B cell (primary cell): ENCODE results near the gene KIDINS220. TPM values are rescaled to one million over a fixed set of nuclear protein-coding genes. Genes with fewer than 3 reads are reported as not detected.

ENCODE experiments used
- ATAC-seq: fragments of 200-7000 bp; cut with Tn5 transposase; one replicate; pipeline ENCODE4 v1.10.0; 2021; ENCODE audit warnings: low read depth, mild to moderate bottlenecking, moderate number of reproducible peaks, moderate library complexity
- CTCF ChIA-PET: fragments of 350-600 bp; sonication (Branson Sonifier 250); formaldehyde crosslinking; loops from one replicate; lab custom pipeline; 2021; ENCODE audit warnings: antibody characterized with exemption, inconsistent platforms; lab: Charles Lee
- POLR2A ChIA-PET: fragments of 350-600 bp; sonication (Branson Sonifier 250); formaldehyde crosslinking; loops from one replicate; lab custom pipeline; 2021; ENCODE audit warnings: antibody characterized with exemption; lab: Charles Lee
- DNase-seq: peaks from one replicate; pipeline ENCODE4 v3.0.0; 2013
- H2AFZ ChIP-seq: 2 replicates; pipeline ENCODE4 v1.6.1; 2012; ENCODE audit warnings: mild to moderate bottlenecking, low read depth, low read length; ENCODE audit not compliant: insufficient read depth, poor library complexity, severe bottlenecking
- H3K27ac ChIP-seq, 2 donors: 1 replicate in 1 of 2; 2 replicates in 1 of 2; pipeline ENCODE4 v1.5.1; 2012 to 2013; ENCODE audit warnings: low read length in 2 of 2, mild to moderate bottlenecking in 2 of 2, moderate library complexity in 1 of 2
- H3K27me3 ChIP-seq, 4 experiments: fragments of 200-600 bp in 1 of 4; sonication (generic) in 1 of 4; replicated peaks in 1 of 4; 1 replicate in 2 of 4; 2 replicates in 2 of 4; pipeline versions ENCODE4 v1.6.1 to v1.7.0; 2013 to 2016; ENCODE audit warnings: low read length in 3 of 4, mild to moderate bottlenecking in 2 of 4, mixed read lengths in 1 of 4, moderate library complexity in 1 of 4; ENCODE audit not compliant: insufficient read depth in 4 of 4, control insufficient read depth in 3 of 4; ENCODE audit errors: control extremely low read depth in 1 of 4
- H3K36me3 ChIP-seq, 2 experiments: replicated peaks in 1 of 2; 1 replicate in 1 of 2; 2 replicates in 1 of 2; pipeline versions ENCODE4 v1.6.1 to v1.7.1; 2013; ENCODE audit warnings: low read length in 1 of 2; ENCODE audit not compliant: insufficient read depth in 2 of 2, control insufficient read depth in 1 of 2; ENCODE audit errors: control extremely low read depth in 1 of 2, extremely low read depth in 1 of 2
- H3K4me1 ChIP-seq, 2 donors: fragments of 200-600 bp in 1 of 2; sonication (generic) in 1 of 2; 1 replicate in 1 of 2; 2 replicates in 1 of 2; pipeline versions ENCODE4 v1.5.1 to v1.6.1; 2013 to 2017; ENCODE audit warnings: low read length in 2 of 2; ENCODE audit not compliant: control insufficient read depth in 2 of 2, insufficient read depth in 2 of 2
- H3K4me2 ChIP-seq: replicated peaks from 2 replicates; pipeline ENCODE3; 2012; ENCODE audit warnings: mild to moderate bottlenecking, low read depth, low read length; ENCODE audit not compliant: poor library complexity, severe bottlenecking
- H3K4me3 ChIP-seq, 5 experiments: fragments of 200-600 bp in 1 of 5; sonication (generic) in 1 of 5; 1 replicate in 3 of 5; 2 replicates in 2 of 5; pipeline versions ENCODE4 v1.5.1 to v1.7.0; 2011 to 2016; ENCODE audit warnings: low read length in 4 of 5, mild to moderate bottlenecking in 4 of 5, low read depth in 2 of 5, control low read depth in 1 of 5, moderate library complexity in 1 of 5; ENCODE audit not compliant: insufficient read depth in 1 of 5; ENCODE audit errors: control extremely low read depth in 1 of 5, extremely low read depth in 1 of 5
- H3K79me2 ChIP-seq: fragments of 200-600 bp; sonication (generic); one replicate; pipeline ENCODE4 v1.6.0; 2016; ENCODE audit warnings: low read length; ENCODE audit not compliant: control insufficient read depth, insufficient read depth
- H3K9ac ChIP-seq: fragments of 200-600 bp; sonication (generic); 2 replicates; pipeline ENCODE4 v1.6.1; 2017; ENCODE audit warnings: mild to moderate bottlenecking, low read length, moderate library complexity
- H3K9me3 ChIP-seq, 3 donors: one replicate each; pipeline versions ENCODE4 v1.6.1 to v1.7.1; 2013; ENCODE audit warnings: low read length in 2 of 3; ENCODE audit not compliant: control insufficient read depth in 2 of 3, insufficient read depth in 1 of 3; ENCODE audit errors: control extremely low read depth in 1 of 3
- H4K20me1 ChIP-seq: 2 replicates; pipeline ENCODE4 v1.6.0; 2012; ENCODE audit warnings: mild to moderate bottlenecking, low read length; ENCODE audit not compliant: insufficient read depth, control insufficient read depth, poor library complexity, severe bottlenecking
- H3K27ac Mint-ChIP-seq: one replicate; pipeline ENCODE4 v1.8.0; 2021; ENCODE audit warnings: mixed read lengths
- H3K27me3 Mint-ChIP-seq: one replicate; pipeline ENCODE4 v1.8.0; 2021; ENCODE audit warnings: mixed read lengths
- H3K4me1 Mint-ChIP-seq: one replicate; pipeline ENCODE4 v1.8.0; 2021; ENCODE audit warnings: mixed read lengths
- H3K4me3 Mint-ChIP-seq: one replicate; pipeline ENCODE4 v1.8.0; 2021; ENCODE audit warnings: mixed read lengths
- H3K9me3 Mint-ChIP-seq: one replicate; pipeline ENCODE4 v1.8.0; 2022; ENCODE audit warnings: mixed read lengths; ENCODE audit not compliant: insufficient read depth
- CTCF ChIP-seq: fragments of 200-600 bp; IDR thresholded peaks from one replicate; pipeline ENCODE4 v1.8.0; 2022; ENCODE audit warnings: antibody characterized with exemption, mild to moderate bottlenecking
- EZH2 ChIP-seq: IDR thresholded peaks from 2 replicates; pipeline ENCODE4 v1.6.1; 2012; ENCODE audit warnings: borderline replicate concordance, low read depth, mild to moderate bottlenecking, moderate library complexity, low read length; ENCODE audit not compliant: insufficient read depth, poor library complexity, severe bottlenecking
- WGBS: methylation state at CpG from one replicate; pipeline ENCODE4 v1.1.5; 2013; ENCODE audit warnings: missing lambda C conversion rate; ENCODE audit not compliant: insufficient coverage; 5-methylcytosine and 5-hydroxymethylcytosine counted together
- intact Hi-C: fragments of 100-400 bp; cut with micrococcal nuclease; formaldehyde crosslinking; loops from one replicate; pipeline ENCODE4 v1.10.0; 2022
- polyA plus RNA-seq: library from polyadenylated mRNA; depleted of rRNA; stranded (reverse); fragments of >200 nt; gene quantifications from 2 replicates; pipeline ENCODE4 v1.2.3, GENCODE V29; 2012
- total RNA-seq, 2 donors: library from RNA; stranded (reverse); fragments of 120-200 nt in 1 of 2; gene quantifications; 1 replicate in 1 of 2; 2 replicates in 1 of 2; pipeline versions ENCODE4 v1.2.3 to v1.2.4, GENCODE V29; 2013 to 2022

KIDINS220 gene
- total and polyA plus RNA-seq, 2 donors (not counting 1 experiment from before 2014, with no cell fraction given) = 12.5 to 36.6 TPM

- Histone ChIP-seq H3K79me2 (no peaks in the 10 kb centered on the region), H3K27ac (no peak overlapping the region), H3K36me3 (no peaks in the 10 kb centered on the region), H3K4me2 (no peak overlapping the region), H3K4me1 (no peaks in the 10 kb centered on the region), H3K9me3 (no peaks in the 10 kb centered on the region), H3K27me3 (peaks cover 0 to 2% (median 0%) of the 10 kb centered on the region in 4 experiments), H4K20me1 (no peaks in the 10 kb centered on the region), H3K4me3 (no peak overlapping the region), H2AFZ (no peak overlapping the region), H3K9ac (no peak overlapping the region)
- CTCF ChIA-PET = no interaction called here
- 93% methylated on average over 8 of the region's 10 CpGs for WGBS
- intact Hi-C loops = no loop called here
- ATAC-seq (no peak), DNase-seq (no peak)
- Mint-ChIP-seq H3K27me3 (peaks cover 7% of the 10 kb centered on the region), H3K9me3 (no peaks in the 10 kb centered on the region), H3K4me3 (no peak overlapping the region), H3K4me1 (no peaks in the 10 kb centered on the region), H3K27ac (no peak overlapping the region)
- POLR2A ChIA-PET = no interaction called here
- TF ChIP-seq EZH2 (no peak), CTCF (no peak)
Measured at GRCh38 chr2:8851811-8852560, 14.6 kb upstream of the KIDINS220 start.

GRCh38 chr2:8850845-8851487, 13.6 kb upstream of the KIDINS220 start:
- Histone ChIP-seq H3K79me2 (no peaks in the 10 kb centered on the region), H3K4me1 (no peaks in the 10 kb centered on the region), H4K20me1 (no peaks in the 10 kb centered on the region), H3K9ac (no peak overlapping the region), H2AFZ (no peak overlapping the region), H3K4me3 (no peak overlapping the region), H3K36me3 (no peaks in the 10 kb centered on the region), H3K4me2 (no peak overlapping the region), H3K9me3 (no peaks in the 10 kb centered on the region), H3K27ac (no peak overlapping the region), H3K27me3 (peaks cover 0 to 6% (median 3%) of the 10 kb centered on the region in 4 experiments)
- Mint-ChIP-seq H3K4me3 (no peak overlapping the region), H3K27ac (no peak overlapping the region), H3K27me3 (peaks cover 17% of the 10 kb centered on the region), H3K4me1 (no peaks in the 10 kb centered on the region), H3K9me3 (no peaks in the 10 kb centered on the region)
- 100% methylated on average over 5 of the region's 8 CpGs for WGBS
- DNase-seq (no peak), ATAC-seq (no peak)
- intact Hi-C loops = no loop called here
- ChIA-PET POLR2A (no interaction called here), CTCF (no interaction called here)
- TF ChIP-seq CTCF = no peak
- no peak for TF ChIP-seq EZH2
